Breast epithelium (tissue), 3 donors: ENCODE measurements around the gene CHCHD6.

ENCODE experiments used
- POLR2A ChIP-seq: fragments of 450-650 bp; IDR thresholded peaks from one replicate; pipeline ENCODE4 v1.6.1; 2016; ENCODE audit warnings: antibody characterized with exemption, mild to moderate bottlenecking, moderate library complexity
- POLR2AphosphoS5 ChIP-seq, 3 donors: sonication (generic); formaldehyde crosslinking; IDR thresholded peaks; one replicate each; pipeline ENCODE4 v1.6.1; 2017; ENCODE audit warnings: antibody characterized with exemption in 3 of 3
- TF ChIP-seq, protein P1 (sequence below), 3 donors: fragments of 450-650 bp; IDR thresholded peaks; one replicate each; pipeline ENCODE4 v1.5.1; 2016 to 2017; ENCODE audit warnings: antibody characterized with exemption in 3 of 3, mild to moderate bottlenecking in 3 of 3, moderate library complexity in 3 of 3

DNA sequence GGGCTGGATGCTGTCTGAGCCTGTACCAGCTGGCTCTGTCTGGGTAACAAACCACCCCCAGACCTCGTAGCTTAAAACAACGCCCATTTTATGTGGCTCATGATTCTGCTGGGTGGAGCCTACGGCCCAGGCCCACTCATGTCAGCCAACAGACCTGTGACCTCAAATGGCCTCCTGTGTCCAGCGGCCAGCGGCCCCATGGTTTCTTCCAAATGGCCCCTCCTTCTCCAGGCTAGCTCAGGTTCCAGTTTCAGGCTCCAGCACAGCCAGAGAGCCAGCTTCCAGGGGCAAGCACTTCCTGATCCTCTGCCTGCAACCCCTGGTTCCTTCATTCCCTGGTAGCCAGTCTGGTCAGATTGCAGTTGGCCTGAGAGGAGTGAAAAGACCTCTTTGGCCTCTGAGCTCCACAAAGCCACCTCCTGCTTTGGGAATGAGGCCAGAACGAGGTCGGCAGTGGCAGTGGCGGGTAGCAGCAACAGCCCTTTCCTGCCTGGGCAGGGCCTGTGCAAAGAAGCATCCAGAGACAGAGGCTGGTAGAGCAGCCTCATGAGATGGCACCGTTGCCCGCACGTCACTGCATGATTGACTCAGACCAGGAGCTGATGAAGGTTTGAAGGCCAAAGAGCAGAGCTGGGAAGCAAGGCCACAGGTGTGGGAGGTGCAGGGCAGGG lies 257.9 kb downstream of the CHCHD6 start:
- TF ChIP-seq POLR2AphosphoS5 (IDR thresholded peaks at IDR 0.05) (no peak), POLR2A (no peak)
- TF ChIP-seq, protein P1, sequence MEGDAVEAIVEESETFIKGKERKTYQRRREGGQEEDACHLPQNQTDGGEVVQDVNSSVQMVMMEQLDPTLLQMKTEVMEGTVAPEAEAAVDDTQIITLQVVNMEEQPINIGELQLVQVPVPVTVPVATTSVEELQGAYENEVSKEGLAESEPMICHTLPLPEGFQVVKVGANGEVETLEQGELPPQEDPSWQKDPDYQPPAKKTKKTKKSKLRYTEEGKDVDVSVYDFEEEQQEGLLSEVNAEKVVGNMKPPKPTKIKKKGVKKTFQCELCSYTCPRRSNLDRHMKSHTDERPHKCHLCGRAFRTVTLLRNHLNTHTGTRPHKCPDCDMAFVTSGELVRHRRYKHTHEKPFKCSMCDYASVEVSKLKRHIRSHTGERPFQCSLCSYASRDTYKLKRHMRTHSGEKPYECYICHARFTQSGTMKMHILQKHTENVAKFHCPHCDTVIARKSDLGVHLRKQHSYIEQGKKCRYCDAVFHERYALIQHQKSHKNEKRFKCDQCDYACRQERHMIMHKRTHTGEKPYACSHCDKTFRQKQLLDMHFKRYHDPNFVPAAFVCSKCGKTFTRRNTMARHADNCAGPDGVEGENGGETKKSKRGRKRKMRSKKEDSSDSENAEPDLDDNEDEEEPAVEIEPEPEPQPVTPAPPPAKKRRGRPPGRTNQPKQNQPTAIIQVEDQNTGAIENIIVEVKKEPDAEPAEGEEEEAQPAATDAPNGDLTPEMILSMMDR (IDR thresholded peaks at IDR 0.05), result no peak
